A549 (cell line): ENCODE data around the gene FCHSD1. TPM values are rescaled to one million over a fixed set of nuclear protein-coding genes. Genes with fewer than 3 reads are reported as not detected.

Experiments used
- ATAC-seq, 2 experiments: fragments of 200-7000 bp in 1 of 2; fragments of >200 bp in 1 of 2; cut with Nextera tagmentation in 1 of 2; cut with Tn5 transposase in 1 of 2; 3 replicates each; pipeline versions ENCODE4 v1.8.0 to v1.9.1; 2018 to 2020; ENCODE audit warnings: mild to moderate bottlenecking in 1 of 2, moderate library complexity in 1 of 2
- CTCF ChIA-PET: fragments of 300-600 bp; sonication (Branson Sonifier 250); formaldehyde crosslinking; extraction: SDS; loops from one replicate; lab custom pipeline; 2021; ENCODE audit warnings: antibody characterized with exemption, inconsistent platforms; lab: Yijun Ruan, JAX
- POLR2A ChIA-PET: fragments of 350-600 bp; formaldehyde crosslinking; extraction: SDS; loops from one replicate; lab custom pipeline; 2021; ENCODE audit warnings: antibody characterized with exemption, inconsistent platforms; lab: Yijun Ruan, JAX
- DNase-seq, 2 experiments: peaks; one replicate each; pipeline versions ENCODE4 v3.0.0 to v3.0.0-alpha.2; 2011 to 2016; ENCODE audit warnings: low read depth in 1 of 2, low spot score in 1 of 2
- FAIRE-seq: peaks from 2 replicates; lab custom pipeline; 2011; peaks lifted over from hg19 to GRCh38; lab: Jason Lieb, UNC
- H3K27ac ChIP-seq, 2 experiments: fragments of >200 bp; sonication (Bioruptor Twin); formaldehyde crosslinking; 3 replicates each; pipeline ENCODE4 v1.5.1; 2016 to 2017
- H3K4me1 ChIP-seq: fragments of >200 bp; sonication (Bioruptor Twin); formaldehyde crosslinking; 3 replicates; pipeline ENCODE4 v1.6.1; 2016
- H3K4me2 ChIP-seq: fragments of >200 bp; sonication (Bioruptor Twin); formaldehyde crosslinking; 3 replicates; pipeline ENCODE4 v1.6.1; 2016
- H3K4me3 ChIP-seq: fragments of >200 bp; sonication (Bioruptor Twin); formaldehyde crosslinking; 3 replicates; pipeline ENCODE4 v1.5.1; 2016
- H3K9me3 ChIP-seq: fragments of >200 bp; sonication (Bioruptor Twin); formaldehyde crosslinking; 3 replicates; pipeline ENCODE4 v1.6.1; 2016
- BHLHE40 ChIP-seq: IDR thresholded peaks from 2 replicates; pipeline ENCODE4 v1.6.1; 2012; ENCODE audit warnings: low read depth, low read length, inconsistent platforms
- CEBPB ChIP-seq, 2 experiments: fragments of >200 bp in 1 of 2; sonication (Bioruptor Twin) in 1 of 2; formaldehyde crosslinking in 1 of 2; IDR thresholded peaks; 2 replicates each; pipeline ENCODE4 v1.6.1; 2012 to 2016
- CHD4 ChIP-seq: fragments of 200-600 bp; sonication (generic); IDR thresholded peaks from 2 replicates; pipeline ENCODE4 v1.6.1; 2016; ENCODE audit warnings: antibody characterized with exemption, mild to moderate bottlenecking, borderline replicate concordance
- E2F6 ChIP-seq: IDR thresholded peaks from 2 replicates; pipeline ENCODE4 v1.6.1; 2012; ENCODE audit warnings: low read depth, borderline replicate concordance
- ELK1 ChIP-seq: fragments of 150-350 bp; IDR thresholded peaks from 2 replicates; pipeline ENCODE4 v1.6.1; 2014; ENCODE audit warnings: low read depth, mild to moderate bottlenecking, low read length
- ESRRA ChIP-seq: fragments of 150-350 bp; IDR thresholded peaks from 2 replicates; pipeline ENCODE4 v1.6.1; 2014; ENCODE audit warnings: mild to moderate bottlenecking, low read length, borderline replicate concordance
- FOXS1 ChIP-seq: fragments of 250-450 bp; sonication (Bioruptor Pico); IDR thresholded peaks from 2 replicates; pipeline ENCODE4 v1.5.0; 2020; ENCODE audit warnings: mild to moderate bottlenecking, moderate library complexity
- HDAC2 ChIP-seq: fragments of 200-600 bp; sonication (generic); IDR thresholded peaks from 2 replicates; pipeline ENCODE4 v1.6.1; 2016
- HOXB13 ChIP-seq: fragments of 250-450 bp; sonication (Bioruptor Pico); IDR thresholded peaks from 2 replicates; pipeline ENCODE4 v1.5.0; 2020; ENCODE audit warnings: low read depth, mild to moderate bottlenecking, moderate library complexity
- JUN ChIP-seq, 2 experiments: fragments of >200 bp; sonication (Bioruptor Twin); formaldehyde crosslinking; IDR thresholded peaks; 2 replicates in 1 of 2; 3 replicates in 1 of 2; pipeline ENCODE4 v1.6.1; 2016 to 2017
- JUNB ChIP-seq: fragments of >200 bp; sonication (Bioruptor Twin); formaldehyde crosslinking; IDR thresholded peaks from 2 replicates; pipeline ENCODE4 v1.6.1; 2016
- NPAS2 ChIP-seq: fragments of 250-450 bp; sonication (Bioruptor Pico); IDR thresholded peaks from 2 replicates; pipeline ENCODE4 v1.8.0; 2022; ENCODE audit warnings: mild to moderate bottlenecking, moderate library complexity, borderline replicate concordance
- POLR2A ChIP-seq: IDR thresholded peaks from 2 replicates; pipeline ENCODE4 v1.6.1; 2012; ENCODE audit warnings: mild to moderate bottlenecking, low read length
- POLR2AphosphoS2 ChIP-seq: conservative IDR thresholded peaks from 2 replicates; pipeline ENCODE4 v1.6.1; 2012; ENCODE audit warnings: low read length, improper control_type of control experiment, inconsistent platforms
- RAD21 ChIP-seq, 2 experiments: fragments of >200 bp in 1 of 2; sonication (Bioruptor Twin) in 1 of 2; formaldehyde crosslinking in 1 of 2; IDR thresholded peaks in 1 of 2; conservative IDR thresholded peaks in 1 of 2; 2 replicates in 1 of 2; 3 replicates in 1 of 2; pipeline ENCODE4 v1.6.1; 2012 to 2018; ENCODE audit warnings: inconsistent platforms in 1 of 2
- RARB ChIP-seq: fragments of 250-450 bp; sonication (Bioruptor Pico); IDR thresholded peaks from 2 replicates; pipeline ENCODE4 v1.8.0; 2021; ENCODE audit warnings: mild to moderate bottlenecking, moderate library complexity
- REST ChIP-seq: fragments of 200-600 bp; sonication (generic); IDR thresholded peaks from 2 replicates; pipeline ENCODE4 v1.6.1; 2016; ENCODE audit warnings: antibody characterized with exemption, mild to moderate bottlenecking, moderate library complexity
- RFX5 ChIP-seq: fragments of 450-650 bp; IDR thresholded peaks from 2 replicates; pipeline ENCODE4 v1.7.1; 2014; ENCODE audit warnings: antibody characterized with exemption, mild to moderate bottlenecking, moderate library complexity
- RNF2 ChIP-seq: fragments of 200-600 bp; sonication (generic); IDR thresholded peaks from 2 replicates; pipeline ENCODE4 v1.6.1; 2016; ENCODE audit warnings: low read depth, mild to moderate bottlenecking, antibody characterized with exemption, moderate library complexity, borderline replicate concordance
- ZNF302 ChIP-seq: fragments of 250-450 bp; sonication (Bioruptor Pico); IDR thresholded peaks from 2 replicates; pipeline ENCODE4 v1.9.0; 2021; ENCODE audit warnings: inconsistent platforms, mild to moderate bottlenecking, moderate library complexity
- ZSCAN20 ChIP-seq: fragments of 250-450 bp; sonication (Bioruptor Pico); IDR thresholded peaks from 2 replicates; pipeline ENCODE4 v1.8.0; 2022; ENCODE audit warnings: mild to moderate bottlenecking, moderate library complexity
- WGBS: methylation state at CpG from one replicate; pipeline ENCODE4 v1.1.6; 2017; ENCODE audit errors: missing lambda C conversion rate; 5-methylcytosine and 5-hydroxymethylcytosine counted together
- polyA plus RNA-seq, 4 experiments: library from polyadenylated mRNA; depleted of rRNA in 3 of 4; stranded (reverse); fragments of >200 nt; fragmentation: RNase III in 1 of 4; extraction: RNeasy Plus Mini Kit Qiagen cat#74134 plus additional on column Dnase treatment in 1 of 4; gene quantifications; 2 replicates in 3 of 4; 3 replicates in 1 of 4; pipeline ENCODE4 v1.2.3, GENCODE V29; 2011 to 2017

Gene FCHSD1
- polyA plus RNA-seq, 2 of the 4 experiments (the other 2 are of a cell fraction), result 12.2 to 14.5 TPM

GRCh38 chr5:141695627-141696215 is 44.5 kb upstream of the FCHSD1 start:
- H3K9me3 ChIP-seq, result no peaks in the 10 kb centered on the region
- WGBS, result 52% methylated on average over 11 of the region's 11 CpGs
- no peak for DNase-seq
- no peak for TF ChIP-seq FOXS1
- TF ChIP-seq, all 56 proteins: peak for 0
- FAIRE-seq (no peak), ATAC-seq (no peak)
- Histone ChIP-seq H3K4me2 (no peak overlapping the region), H3K27ac (no peak overlapping the region), H3K4me1 (peaks cover 2% of the 10 kb centered on the region; the same call in 1 of the 3 replicates), H3K4me3 (no peak overlapping the region)
- CTCF ChIA-PET, result interaction anchor here (0.6 to 16.8 kb wide), 8 partner anchors 13 to 296 kb away, joined by 3 to 424 read pairs (median 34); partner anchors contain the start of genes ARAP3, DIAPH1, PCDH1 and PCDH12
- POLR2A ChIA-PET, result no interaction called here

- TF ChIP-seq FOXS1, result no peak
- no peak for TF ChIP-seq POLR2A
- no peak for TF ChIP-seq RNF2
- TF ChIP-seq CHD4, result no peak
- no peak for TF ChIP-seq HDAC2
- no peak for TF ChIP-seq E2F6
- TF ChIP-seq RFX5, result no peak
- TF ChIP-seq ZSCAN20 (CRISPR knock-in tag), result no peak
- TF ChIP-seq RAD21 (conservative IDR thresholded peaks at IDR 0.05 in 1 of 2, IDR thresholded peaks at IDR 0.05 in 1 of 2), result no peak
- TF ChIP-seq CEBPB (IDR thresholded peaks at IDR 0.05), result no peak
- TF ChIP-seq ELK1, result no peak
- no peak for TF ChIP-seq NPAS2 (CRISPR knock-in tag)
- TF ChIP-seq POLR2AphosphoS2, result no peak
- no peak for TF ChIP-seq JUN (IDR thresholded peaks at IDR 0.05)
- no peak for TF ChIP-seq JUNB
- TF ChIP-seq ESRRA, result no peak
- no peak for TF ChIP-seq ZNF302 (CRISPR knock-in tag)
- ChIA-PET POLR2A (no interaction called here), CTCF (interaction anchor here (0.9 to 16.8 kb wide), 11 partner anchors 8 to 435 kb away, joined by 3 to 424 read pairs (median 5); partner anchors contain the start of genes ARAP3, PCDH1, PCDH12 and RNF14)
- H3K4me2 ChIP-seq, result no peak overlapping the region
- H3K4me3 ChIP-seq, result no peak overlapping the region
- DNase-seq (no peak), ATAC-seq (no peak), FAIRE-seq (no peak)
- 69% methylated on average over 3 of the region's 5 CpGs for WGBS
- no peaks in the 10 kb centered on the region for H3K9me3 ChIP-seq
- no peak overlapping the region for H3K27ac ChIP-seq
- H3K4me1 ChIP-seq, result peaks cover 2% of the 10 kb centered on the region; the same call in 1 of the 3 replicates
Observed at GRCh38 chr5:141694479-141694878, 43.3 kb upstream of the FCHSD1 start.

- H3K4me1 ChIP-seq, result peaks cover 2% of the 10 kb centered on the region; the same call in 1 of the 3 replicates
- 75% methylated on average over 25 of the region's 25 CpGs for WGBS
- no peaks in the 10 kb centered on the region for H3K9me3 ChIP-seq
- POLR2A ChIA-PET, result interaction anchor here (0.8 kb wide), 1 partner anchor 231 kb away, joined by 3 read pairs; the partner anchor contains the start of gene DELE1
- CTCF ChIA-PET, result interaction anchor here (0.8 to 16.8 kb wide), 36 partner anchors 9 to 856 kb away, joined by 3 to 424 read pairs (median 8); partner anchors contain the start of genes ARAP3, PCDH1, PCDH12 and RNF14
- H3K27ac ChIP-seq, result no peak overlapping the region
- DNase-seq (no peak), FAIRE-seq (no peak), ATAC-seq (no peak)
- no peak overlapping the region for H3K4me3 ChIP-seq
- H3K4me2 ChIP-seq, result no peak overlapping the region; the same call in 2 of the 3 replicates
- TF ChIP-seq RARB (CRISPR knock-in tag), result no peak
- TF ChIP-seq RNF2, result no peak
- no peak for TF ChIP-seq BHLHE40
- no peak for TF ChIP-seq HOXB13
- no peak for TF ChIP-seq REST
- TF ChIP-seq, all 56 proteins: peak for 0
Observed at GRCh38 chr5:141692919-141693725, 41.9 kb upstream of the FCHSD1 start.
